ENCODE measurements around the gene TRAT1. TPM values are rescaled to one million over a fixed set of nuclear protein-coding genes. Genes with fewer than 3 reads are reported as not detected.

The TRAT1 gene
- total and polyA plus RNA-seq, 9 donors: 0.15 to 1.7 (median 0.55) TPM; not detected in 3

GRCh38 chr3:108830991-108831614 is 8.5 kb downstream of the TRAT1 start:
- 75 to 85% (median 83%) methylated on average over 4 of the region's 4 CpGs for WGBS, 3 donors
- H3K27me3 ChIP-seq: no peaks in the 10 kb centered on the region

GRCh38 chr3:108833611-108834010 is 11.0 kb downstream of the TRAT1 start:
- Histone ChIP-seq H3K27ac (no peak overlapping the region), H3K27me3 (no peaks in the 10 kb centered on the region), H3K4me3 (no peak overlapping the region), H3K4me1 (ENCODE audit: insufficient read depth) (no peaks in the 10 kb centered on the region), H3K36me3 (no peaks in the 10 kb centered on the region), H3K9me3 (no peaks in the 10 kb centered on the region)
- WGBS, 3 donors: 65 to 83% (median 69%) methylated on average over 1 of the region's 1 CpG
- no peak for DNase-seq
- intact Hi-C loops (cut with DNase I): loop anchor here in 1 of 4 donors (5.0 kb wide), 1 partner anchor 1261 kb away; no protein-coding TSS in a partner anchor
- TF ChIP-seq POLR2A (IDR thresholded peaks at IDR 0.05) (no peak), EP300 (IDR thresholded peaks at IDR 0.05) (no peak), CTCF (IDR thresholded peaks at IDR 0.05) (no peak)

More at GRCh38 chr3:108830991-108831614, 8.5 kb downstream of the TRAT1 start:
- intact Hi-C loops (cut with DNase I): loop anchor here in 1 of 4 donors (5.0 kb wide), 1 partner anchor 1259 kb away; no protein-coding TSS in a partner anchor
- no peak overlapping the region for H3K4me3 ChIP-seq
- H3K36me3 ChIP-seq: no peaks in the 10 kb centered on the region
- no peak for DNase-seq
- TF ChIP-seq CTCF (IDR thresholded peaks at IDR 0.05) (no peak), EP300 (IDR thresholded peaks at IDR 0.05) (no peak), POLR2A (IDR thresholded peaks at IDR 0.05) (no peak)
- H3K4me1 ChIP-seq (ENCODE audit: insufficient read depth): no peaks in the 10 kb centered on the region
- no peak overlapping the region for H3K27ac ChIP-seq
- no peaks in the 10 kb centered on the region for H3K9me3 ChIP-seq

- intact Hi-C loops (cut with DNase I): loop anchor here in 1 of 4 donors (5.0 kb wide), 1 partner anchor 1262 kb away; no protein-coding TSS in a partner anchor
- Histone ChIP-seq H3K36me3 (no peaks in the 10 kb centered on the region), H3K27ac (no peak overlapping the region), H3K4me1 (ENCODE audit: insufficient read depth) (no peaks in the 10 kb centered on the region), H3K4me3 (no peak overlapping the region), H3K27me3 (no peaks in the 10 kb centered on the region), H3K9me3 (no peaks in the 10 kb centered on the region)
- no peak for DNase-seq
- 95% methylated on average over 1 of the region's 1 CpG for WGBS, 3 donors
- TF ChIP-seq POLR2A (IDR thresholded peaks at IDR 0.05) (no peak), EP300 (IDR thresholded peaks at IDR 0.05) (no peak), CTCF (IDR thresholded peaks at IDR 0.05) (no peak)
Observed at GRCh38 chr3:108834551-108834950, 12.0 kb downstream of the TRAT1 start.

GRCh38 chr3:108835101-108835500 is 12.5 kb downstream of the TRAT1 start:
- no peaks in the 10 kb centered on the region for H3K4me1 ChIP-seq (ENCODE audit: insufficient read depth)
- H3K36me3 ChIP-seq: no peaks in the 10 kb centered on the region
- H3K27ac ChIP-seq: no peak overlapping the region
- TF ChIP-seq POLR2A (IDR thresholded peaks at IDR 0.05): no peak
- no peak for TF ChIP-seq EP300 (IDR thresholded peaks at IDR 0.05)
- TF ChIP-seq CTCF (IDR thresholded peaks at IDR 0.05): no peak
- intact Hi-C loops (cut with DNase I): no loop called here
- 71 to 79% (median 77%) methylated on average over 2 of the region's 2 CpGs for WGBS, 3 donors
- no peaks in the 10 kb centered on the region for H3K9me3 ChIP-seq
- H3K4me3 ChIP-seq: no peak overlapping the region
- no peak for DNase-seq
- no peaks in the 10 kb centered on the region for H3K27me3 ChIP-seq
